ENCODE measurements around the gene ROCK2.

GRCh38 chr2:11375025-11375688 is 30.7 kb upstream of the ROCK2 start:
- no peak for TF ChIP-seq EZH2 (IDR thresholded peaks at IDR 0.05; ENCODE audit: borderline replicate concordance, low read depth, low read length)
- no peak for TF ChIP-seq CHD2 (IDR thresholded peaks at IDR 0.05; ENCODE audit: low read depth, low read length)
- no peak for TF ChIP-seq XRCC5 (IDR thresholded peaks at IDR 0.05; ENCODE audit: low read depth, low read length)
- no peak for TF ChIP-seq TGIF2 (CRISPR knock-in tag; IDR thresholded peaks at IDR 0.05)
- TF ChIP-seq ZBTB17 (CRISPR knock-in tag; IDR thresholded peaks at IDR 0.05), result no peak
- TF ChIP-seq EP300 (IDR thresholded peaks at IDR 0.05; ENCODE audit: low read length), result no peak
- TF ChIP-seq RCOR1 (IDR thresholded peaks at IDR 0.05; ENCODE audit: borderline replicate concordance in 1 of 2, low read depth in 2 of 2, low read length in 2 of 2), result no peak
